ENCODE measurements around the gene PAF1. TPM values are rescaled to one million over a fixed set of nuclear protein-coding genes. Genes with fewer than 3 reads are reported as not detected.

PAF1 gene
- total and polyA plus RNA-seq, 2 of the 13 experiments (the other 11 are each of a cell fraction or from before 2014, with no cell fraction given), result 30.2 to 31.1 TPM

GRCh38 chr19:39412100-39412866 lies 21.4 kb upstream of the PAF1 start, which contains the start of gene PLEKHG2 (continued):
- TF ChIP-seq ZNF639 (CRISPR knock-in tag; conservative IDR thresholded peaks at IDR 0.05) (no peak; the same call in 1 of the 2 replicates), FOSL1 (CRISPR knock-in tag; IDR thresholded peaks at IDR 0.05; ENCODE audit: borderline replicate concordance) (no peak), CBX1 (IDR thresholded peaks at IDR 0.05; ENCODE audit: low read depth) (peak; percentile 98), PPARG (CRISPR knock-in tag; conservative IDR thresholded peaks at IDR 0.05) (peak; percentile 55; the same call in 1 of the 2 replicates), KDM6A (CRISPR knock-in tag; IDR thresholded peaks at IDR 0.05; ENCODE audit: low read depth) (no peak), ZBTB42 (CRISPR knock-in tag; IDR thresholded peaks at IDR 0.05) (peak; percentile 84; the same call in 1 of the 2 replicates), SMC3 (IDR thresholded peaks at IDR 0.05; ENCODE audit: low read length) (peak; percentile 24; the same call in 1 of the 2 replicates), ZNF841 (CRISPR knock-in tag; IDR thresholded peaks at IDR 0.05; ENCODE audit: borderline replicate concordance) (no peak), RNF219 (CRISPR knock-in tag; IDR thresholded peaks at IDR 0.05) (no peak; the same call in 1 of the 2 replicates), HMGA1 (CRISPR knock-in tag; conservative IDR thresholded peaks at IDR 0.05) (no peak), ZMAT3 (CRISPR knock-in tag; conservative IDR thresholded peaks at IDR 0.05) (no peak), SETDB1 (CRISPR knock-in tag; IDR thresholded peaks at IDR 0.05; ENCODE audit: borderline replicate concordance) (no peak), SUZ12 (IDR thresholded peaks at IDR 0.05; ENCODE audit: low read depth, low read length) (no peak), SP2 (CRISPR knock-in tag; IDR thresholded peaks at IDR 0.05) (0 out of 2 replicates have a peak, but pooled peaks have one; percentile 33), MEIS2 (CRISPR knock-in tag; IDR thresholded peaks at IDR 0.05) (peak; percentile 53; the same call in 1 of the 2 replicates), ZNF512B (CRISPR knock-in tag; IDR thresholded peaks at IDR 0.05; ENCODE audit: borderline replicate concordance) (no peak)
- TF ChIP-seq, protein P1, sequence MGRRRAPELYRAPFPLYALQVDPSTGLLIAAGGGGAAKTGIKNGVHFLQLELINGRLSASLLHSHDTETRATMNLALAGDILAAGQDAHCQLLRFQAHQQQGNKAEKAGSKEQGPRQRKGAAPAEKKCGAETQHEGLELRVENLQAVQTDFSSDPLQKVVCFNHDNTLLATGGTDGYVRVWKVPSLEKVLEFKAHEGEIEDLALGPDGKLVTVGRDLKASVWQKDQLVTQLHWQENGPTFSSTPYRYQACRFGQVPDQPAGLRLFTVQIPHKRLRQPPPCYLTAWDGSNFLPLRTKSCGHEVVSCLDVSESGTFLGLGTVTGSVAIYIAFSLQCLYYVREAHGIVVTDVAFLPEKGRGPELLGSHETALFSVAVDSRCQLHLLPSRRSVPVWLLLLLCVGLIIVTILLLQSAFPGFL (CRISPR knock-in tag; IDR thresholded peaks at IDR 0.05), result no peak

Measured in HepG2 (cell line).